IgD-negative memory B cell (primary cell): Measurements from ENCODE around the gene CCNDBP1. TPM values are rescaled to one million over a fixed set of nuclear protein-coding genes. Genes with fewer than 3 reads are reported as not detected.
A peak's percentile ranks its signal among the peaks of the same experiment; 100 is the strongest.
"Not testable (repeated sequence)": the region's sequence is repeated elsewhere in the genome, so short reads cannot be mapped to it uniquely, and the experiment has no call there.

Source experiments
- H3K27ac Mint-ChIP-seq, 3 donors: one replicate each; pipeline ENCODE4 v1.8.0; 2020 to 2022; ENCODE audit warnings: mild to moderate bottlenecking in 3 of 3, mixed read lengths in 3 of 3, moderate library complexity in 1 of 3
- H3K27me3 Mint-ChIP-seq: one replicate; pipeline ENCODE4 v1.8.0; 2021; ENCODE audit warnings: mixed read lengths
- H3K36me3 Mint-ChIP-seq: one replicate; pipeline ENCODE4 v1.8.0; 2020; ENCODE audit warnings: mild to moderate bottlenecking, mixed read lengths
- H3K4me1 Mint-ChIP-seq, 3 donors: one replicate each; pipeline ENCODE4 v1.8.0; 2020 to 2022; ENCODE audit warnings: mixed read lengths in 3 of 3, mild to moderate bottlenecking in 1 of 3
- H3K4me3 Mint-ChIP-seq, 4 donors: one replicate each; pipeline ENCODE4 v1.8.0; 2020 to 2022; ENCODE audit warnings: mild to moderate bottlenecking in 4 of 4, mixed read lengths in 4 of 4, moderate library complexity in 3 of 4
- H3K9me3 Mint-ChIP-seq, 3 donors: one replicate each; pipeline ENCODE4 v1.8.0; 2020 to 2021; ENCODE audit warnings: mixed read lengths in 3 of 3, mild to moderate bottlenecking in 1 of 3
- polyA plus RNA-seq: library from polyadenylated mRNA; unstranded; fragments of 300-500 nt; fragmentation: Illumina TruSeq; gene quantifications from one replicate; pipeline ENCODE4 v1.2.3, GENCODE V29; 2021

Gene CCNDBP1, protein sequence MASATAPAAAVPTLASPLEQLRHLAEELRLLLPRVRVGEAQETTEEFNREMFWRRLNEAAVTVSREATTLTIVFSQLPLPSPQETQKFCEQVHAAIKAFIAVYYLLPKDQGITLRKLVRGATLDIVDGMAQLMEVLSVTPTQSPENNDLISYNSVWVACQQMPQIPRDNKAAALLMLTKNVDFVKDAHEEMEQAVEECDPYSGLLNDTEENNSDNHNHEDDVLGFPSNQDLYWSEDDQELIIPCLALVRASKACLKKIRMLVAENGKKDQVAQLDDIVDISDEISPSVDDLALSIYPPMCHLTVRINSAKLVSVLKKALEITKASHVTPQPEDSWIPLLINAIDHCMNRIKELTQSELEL
- 189 TPM for polyA plus RNA-seq

GRCh38 chr15:43185157-43186002 lies at the start of gene CCNDBP1:
Gene CCNDBP1, plus strand, starts transcription at chr15:43185403. Its CDS starts 96 bp downstream, at chr15:43185499.
- H3K27ac Mint-ChIP-seq: peak within 1 kb of the TSS; percentile 96 to 99 (median 99)
- peak within 1 kb of the TSS; percentile 96 to 98 (median 98) for H3K4me3 Mint-ChIP-seq
- H3K9me3 Mint-ChIP-seq: no peaks in the 10 kb centered on the region
- H3K36me3 Mint-ChIP-seq: peaks cover 2% of the 10 kb centered on the region
- H3K27me3 Mint-ChIP-seq: no peaks in the 10 kb centered on the region
- H3K4me1 Mint-ChIP-seq: peaks cover 22 to 28% (median 23%) of the 10 kb centered on the region in 3 donors

DNA sequence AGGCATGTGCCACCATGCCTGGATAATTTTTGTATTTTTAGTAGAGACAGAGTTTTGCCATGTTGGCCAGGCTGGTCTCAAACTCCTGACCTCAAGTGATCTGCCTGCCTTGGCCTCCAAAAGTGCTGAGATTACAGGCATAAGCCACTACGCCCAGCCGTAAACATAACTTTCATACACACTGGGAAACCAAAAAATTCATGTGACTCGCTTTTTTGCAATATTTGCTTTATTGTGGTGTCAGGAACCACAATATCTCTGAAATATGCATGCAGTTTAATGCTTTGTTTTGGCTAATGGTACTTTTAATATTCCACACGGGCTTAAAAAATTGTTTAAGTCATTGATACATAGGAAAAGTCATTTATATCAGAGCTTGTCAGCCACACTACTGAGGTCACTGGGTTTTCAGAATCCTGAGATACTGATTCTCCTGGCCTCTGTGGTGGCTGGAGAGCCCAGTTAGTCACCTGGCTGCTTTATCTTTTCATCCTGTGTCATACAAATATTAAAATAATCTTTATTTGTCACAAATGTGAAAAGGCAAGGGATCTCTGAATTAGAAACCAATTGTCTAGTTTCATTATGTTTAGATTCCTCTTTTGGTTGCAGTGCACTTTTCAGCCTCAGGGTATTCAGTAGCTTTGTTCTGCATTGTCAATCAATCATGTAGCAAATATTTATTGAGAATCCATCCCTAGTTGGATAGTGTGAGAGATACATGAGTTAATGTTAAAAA lies 41.8 kb upstream of the CCNDBP1 start:
- no peaks in the 10 kb centered on the region for H3K27me3 Mint-ChIP-seq
- H3K4me3 Mint-ChIP-seq: peak overlapping the region in 2 of 4 donors; percentile 14 to 39
- peaks cover 15% of the 10 kb centered on the region for H3K36me3 Mint-ChIP-seq
- peak overlapping the region; percentile 46 to 64 (median 57) for H3K27ac Mint-ChIP-seq
- H3K4me1 Mint-ChIP-seq: peaks cover 19 to 22% (median 21%) of the 10 kb centered on the region in 3 donors
- H3K9me3 Mint-ChIP-seq: no peaks in the 10 kb centered on the region

- Mint-ChIP-seq H3K36me3 (peaks cover 14% of the 10 kb centered on the region), H3K4me3 (no peak overlapping the region), H3K9me3 (no peaks in the 10 kb centered on the region), H3K4me1 (peaks cover 21 to 22% (median 21%) of the 10 kb centered on the region in 3 donors), H3K27ac (no peak overlapping the region), H3K27me3 (no peaks in the 10 kb centered on the region)
Measured at GRCh38 chr15:43144512-43144911, 40.7 kb upstream of the CCNDBP1 start.

DNA sequence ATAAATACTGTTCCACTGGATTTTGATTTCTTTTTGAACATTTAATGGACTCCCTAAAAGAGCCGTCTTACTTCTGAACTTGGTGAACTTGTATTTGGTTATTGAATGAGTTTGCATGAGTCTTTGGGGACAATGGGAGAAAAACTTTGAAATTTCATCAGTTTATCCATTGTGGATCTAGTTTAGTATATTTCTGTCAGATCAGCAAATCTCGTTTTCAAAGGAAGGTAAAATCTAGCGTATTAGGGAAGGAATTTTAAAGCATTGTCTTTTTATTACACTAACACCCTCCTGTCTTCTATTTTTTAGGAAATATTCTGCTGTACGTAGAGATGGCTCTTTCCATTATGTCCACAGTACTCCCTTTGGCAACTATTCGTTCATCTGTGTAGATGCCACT lies 39.0 kb upstream of the CCNDBP1 start:
- no peaks in the 10 kb centered on the region for H3K9me3 Mint-ChIP-seq
- H3K4me1 Mint-ChIP-seq: peaks cover 21 to 22% (median 21%) of the 10 kb centered on the region in 3 donors
- H3K36me3 Mint-ChIP-seq: peaks cover 13% of the 10 kb centered on the region
- no peaks in the 10 kb centered on the region for H3K27me3 Mint-ChIP-seq
- no peak overlapping the region for H3K27ac Mint-ChIP-seq
- H3K4me3 Mint-ChIP-seq: no peak overlapping the region

GRCh38 chr15:43150191-43150929 lies 34.8 kb upstream of the CCNDBP1 start:
- H3K4me1 Mint-ChIP-seq: peaks cover 3 to 8% (median 5%) of the 10 kb centered on the region in 3 donors
- no peaks in the 10 kb centered on the region for H3K9me3 Mint-ChIP-seq
- no peak overlapping the region for H3K27ac Mint-ChIP-seq
- H3K36me3 Mint-ChIP-seq: peaks cover 13% of the 10 kb centered on the region
- no peak overlapping the region for H3K4me3 Mint-ChIP-seq
- H3K27me3 Mint-ChIP-seq: no peaks in the 10 kb centered on the region

DNA sequence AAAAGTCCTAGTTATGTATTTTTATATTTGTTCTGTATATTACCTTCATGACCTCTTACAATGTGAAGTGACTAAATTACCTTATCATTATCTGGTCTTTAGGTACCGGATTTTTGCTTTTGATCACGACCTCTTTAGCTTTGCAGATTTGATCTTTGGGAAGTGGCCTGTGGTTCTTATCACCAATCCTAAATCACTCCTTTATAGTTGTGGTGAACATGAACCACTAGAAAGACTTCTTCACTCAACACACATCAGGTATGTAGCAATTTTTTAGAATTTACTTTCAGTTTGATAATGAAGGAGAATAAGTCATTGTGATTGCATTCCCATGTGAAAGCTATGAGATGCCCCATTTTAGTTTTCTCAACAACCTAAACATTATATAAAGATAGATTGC lies 33.5 kb upstream of the CCNDBP1 start:
- no peak overlapping the region for H3K4me3 Mint-ChIP-seq
- H3K36me3 Mint-ChIP-seq: peaks cover 15% of the 10 kb centered on the region
- H3K4me1 Mint-ChIP-seq: peaks cover 0 to 7% (median 0%) of the 10 kb centered on the region in 3 donors
- no peaks in the 10 kb centered on the region for H3K9me3 Mint-ChIP-seq
- H3K27ac Mint-ChIP-seq: no peak overlapping the region
- H3K27me3 Mint-ChIP-seq: no peaks in the 10 kb centered on the region

DNA sequence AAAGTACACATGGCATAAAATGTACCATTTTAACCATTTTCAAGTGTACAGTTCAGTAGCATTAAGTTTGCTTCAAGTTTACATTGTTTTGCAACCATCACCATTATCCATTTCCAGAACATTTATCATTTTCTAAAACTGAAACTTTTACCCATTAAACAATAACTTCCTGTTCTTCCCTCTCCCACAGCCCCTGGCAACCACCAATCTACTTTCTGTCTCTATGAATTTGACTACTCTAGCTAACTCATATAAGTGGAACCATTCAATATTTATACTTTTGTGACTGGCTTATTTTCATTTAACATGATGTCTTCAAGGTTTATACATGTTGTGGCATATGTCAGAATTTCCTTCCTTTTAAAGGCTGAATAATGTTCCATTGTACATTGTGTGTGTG lies 31.9 kb upstream of the CCNDBP1 start:
- Mint-ChIP-seq H3K27ac (peak overlapping the region in 1 of 3 donors; percentile 43), H3K4me3 (peak overlapping the region in 1 of 4 donors; percentile 47), H3K27me3 (no peaks in the 10 kb centered on the region), H3K9me3 (no peaks in the 10 kb centered on the region), H3K4me1 (peaks cover 0 to 7% (median 0%) of the 10 kb centered on the region in 3 donors), H3K36me3 (peaks cover 12% of the 10 kb centered on the region)

DNA sequence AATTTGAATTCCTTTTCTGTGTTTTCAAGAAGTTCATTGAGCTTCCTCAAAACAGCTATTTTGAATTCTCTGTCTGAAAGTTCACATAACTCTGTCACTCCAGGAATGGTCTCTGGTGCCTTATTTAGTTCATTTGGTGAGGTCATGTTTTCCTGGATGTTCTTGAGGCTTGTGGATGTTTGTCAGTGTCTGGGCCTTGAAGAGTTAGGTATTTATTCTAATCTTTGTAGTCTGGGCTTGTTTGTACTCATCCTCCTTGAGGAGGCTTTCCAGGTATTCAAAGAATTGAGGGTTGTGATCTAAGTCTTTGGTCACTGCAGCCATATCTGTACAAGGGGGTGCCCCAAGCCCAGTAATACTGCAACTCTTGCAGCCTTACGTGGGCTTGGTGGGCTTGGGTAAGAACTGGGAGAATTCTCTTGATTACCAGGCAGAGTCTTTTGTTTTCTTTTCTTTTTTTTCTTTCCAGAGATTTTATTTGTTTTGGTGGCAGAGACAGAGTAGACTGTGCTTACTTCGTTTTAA lies 19.3 kb upstream of the CCNDBP1 start:
- no peaks in the 10 kb centered on the region for H3K4me1 Mint-ChIP-seq
- H3K4me3 Mint-ChIP-seq: no peak overlapping the region
- H3K36me3 Mint-ChIP-seq: peaks cover 7% of the 10 kb centered on the region
- no peaks in the 10 kb centered on the region for H3K27me3 Mint-ChIP-seq
- no peak overlapping the region for H3K27ac Mint-ChIP-seq
- no peaks in the 10 kb centered on the region for H3K9me3 Mint-ChIP-seq

GRCh38 chr15:43167261-43167660 lies 17.9 kb upstream of the CCNDBP1 start:
- not testable (repeated sequence) for H3K4me1 Mint-ChIP-seq, H3K9me3 Mint-ChIP-seq, H3K27me3 Mint-ChIP-seq, H3K4me3 Mint-ChIP-seq, H3K36me3 Mint-ChIP-seq, H3K27ac Mint-ChIP-seq

DNA sequence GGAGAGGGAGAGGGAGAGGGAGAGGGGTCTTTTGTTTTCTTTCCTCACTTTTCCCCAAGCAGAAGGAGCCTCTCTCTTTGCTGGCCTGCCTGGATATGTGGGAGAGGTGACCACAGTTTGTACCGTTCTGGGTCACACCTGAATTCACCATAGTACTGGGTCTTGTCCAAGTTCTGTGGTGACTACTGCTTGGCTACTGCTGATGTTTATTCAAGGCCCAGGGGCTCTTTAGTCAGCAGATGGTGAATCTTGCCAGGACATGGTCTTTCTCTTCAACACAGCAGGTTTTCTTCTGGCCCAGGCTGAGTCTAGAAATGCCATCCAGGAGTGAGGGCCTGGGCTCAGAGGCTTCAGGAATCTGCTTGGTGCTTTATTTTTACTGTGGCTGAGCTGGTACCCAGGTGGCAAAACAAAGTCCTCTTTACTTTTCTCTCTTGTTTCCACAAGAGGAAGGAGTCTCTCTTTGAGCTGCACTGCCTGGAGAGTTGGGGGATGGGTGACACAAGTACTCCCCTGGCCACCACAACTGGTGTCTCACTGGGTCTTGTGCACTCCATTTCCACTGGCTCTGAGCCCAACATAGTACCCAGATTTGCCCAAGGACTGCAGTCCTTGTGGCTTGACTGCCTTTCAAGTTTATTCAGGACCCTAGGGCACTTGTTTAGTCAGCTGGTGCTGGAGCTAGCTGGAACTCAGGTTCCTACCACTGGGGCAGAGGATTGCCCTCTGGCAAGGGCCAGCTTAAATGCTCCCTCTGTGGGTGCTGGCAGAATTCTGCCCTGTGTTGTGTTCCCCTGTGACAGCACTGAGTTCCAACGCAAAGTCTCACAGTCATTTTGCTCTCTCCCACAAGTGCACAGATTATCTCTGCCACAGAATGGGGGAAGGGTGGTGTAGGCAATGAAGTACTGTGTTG lies 16.8 kb upstream of the CCNDBP1 start:
- Mint-ChIP-seq H3K36me3 (peaks cover 11% of the 10 kb centered on the region), H3K4me1 (no peaks in the 10 kb centered on the region), H3K27ac (no peak overlapping the region)

DNA sequence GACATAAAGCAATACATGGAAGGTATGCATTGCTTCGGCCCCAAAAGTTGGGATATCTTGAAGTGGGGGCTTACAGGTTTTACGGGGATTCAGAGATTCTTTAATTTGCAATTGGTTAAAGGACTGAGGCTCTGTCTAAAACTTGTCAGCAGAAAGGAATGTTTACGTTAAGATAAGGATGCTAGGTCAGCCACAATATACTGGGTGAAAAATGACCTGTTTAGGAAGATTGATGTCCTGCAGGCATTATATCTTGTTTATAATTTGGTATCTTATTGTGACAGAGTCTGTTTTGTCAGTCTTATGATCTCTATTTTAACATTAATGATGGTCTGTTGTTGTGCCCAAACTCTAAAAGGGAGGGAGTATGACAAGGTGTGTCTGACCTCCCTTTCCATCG lies 15.3 kb upstream of the CCNDBP1 start:
- Mint-ChIP-seq H3K27me3 (no peaks in the 10 kb centered on the region), H3K4me3 (no peak overlapping the region), H3K36me3 (peaks cover 12% of the 10 kb centered on the region), H3K9me3 (no peaks in the 10 kb centered on the region), H3K4me1 (no peaks in the 10 kb centered on the region), H3K27ac (no peak overlapping the region)

More for the DNA sequence above, 16.8 kb upstream of the CCNDBP1 start:
- H3K9me3 Mint-ChIP-seq: no peaks in the 10 kb centered on the region
- no peak overlapping the region for H3K4me3 Mint-ChIP-seq
- H3K27me3 Mint-ChIP-seq: no peaks in the 10 kb centered on the region

GRCh38 chr15:43175656-43176309 lies 9.4 kb upstream of the CCNDBP1 start:
- H3K36me3 Mint-ChIP-seq: peaks cover 11% of the 10 kb centered on the region
- not testable (repeated sequence) for H3K4me3 Mint-ChIP-seq, H3K27ac Mint-ChIP-seq, H3K27me3 Mint-ChIP-seq, H3K9me3 Mint-ChIP-seq, H3K4me1 Mint-ChIP-seq

- not testable (repeated sequence) for H3K9me3 Mint-ChIP-seq, H3K4me3 Mint-ChIP-seq, H3K4me1 Mint-ChIP-seq, H3K27ac Mint-ChIP-seq, H3K27me3 Mint-ChIP-seq
- peaks cover 11% of the 10 kb centered on the region for H3K36me3 Mint-ChIP-seq
Measured at GRCh38 chr15:43177147-43177546, 8.1 kb upstream of the CCNDBP1 start.
